Panc1 (cell line): ENCODE data around the gene KIF3A.

Source experiments
- CTCF ChIP-seq: fragments of 450-650 bp; IDR thresholded peaks from 2 replicates; pipeline ENCODE4 v1.5.1; 2017; ENCODE audit warnings: mild to moderate bottlenecking
- POLR2AphosphoS5 ChIP-seq: IDR thresholded peaks from 2 replicates; pipeline ENCODE4 v1.6.1; 2012; ENCODE audit warnings: mild to moderate bottlenecking, low read depth, low read length, moderate library complexity
- REST ChIP-seq, 2 experiments: IDR thresholded peaks; 2 replicates each; pipeline ENCODE4 v1.6.1; 2011 to 2012; ENCODE audit warnings: low read depth in 2 of 2, control low read depth in 1 of 2, low read length in 1 of 2, mild to moderate bottlenecking in 1 of 2, moderate library complexity in 1 of 2; ENCODE audit not compliant: insufficient read depth in 1 of 2
- TCF7L2 ChIP-seq: IDR thresholded peaks from 2 replicates; pipeline ENCODE4 v1.6.1; 2011; ENCODE audit warnings: mild to moderate bottlenecking, low read depth, low read length, inconsistent platforms

DNA sequence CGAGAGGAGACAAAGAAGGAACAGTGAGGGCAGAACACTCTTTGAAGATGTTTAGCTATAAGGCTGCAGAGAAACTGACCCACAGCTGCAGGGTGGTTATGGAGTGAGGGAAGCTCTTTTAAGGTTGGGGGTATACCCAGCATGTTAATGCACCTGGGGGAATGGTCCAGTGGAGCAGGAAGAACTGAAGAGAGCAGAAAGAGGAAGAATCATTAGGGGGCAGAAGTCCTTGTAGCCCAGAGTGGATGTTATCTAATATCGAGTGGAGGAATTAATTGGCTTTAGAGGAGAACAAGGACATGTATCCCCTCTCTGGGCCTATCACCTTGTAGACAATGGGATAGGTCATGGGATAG, 55.9 kb downstream of the KIF3A start:
- no peak for TF ChIP-seq CTCF
- no peak for TF ChIP-seq REST (IDR thresholded peaks at IDR 0.05; ENCODE audit: insufficient read depth in 1 of 2, low read depth in 2 of 2, low read length in 1 of 2)
- TF ChIP-seq POLR2AphosphoS5: no peak
- TF ChIP-seq TCF7L2: no peak
